Epithelial cell of prostate (primary cell): Measurements from ENCODE around the gene DISC1.

Experiments
- DNase-seq: peaks from one replicate; pipeline ENCODE4 v3.0.0-alpha.2; 2011; ENCODE audit warnings: low read depth, low spot score
- H3K27ac ChIP-seq: fragments of 450-650 bp; 2 replicates; pipeline ENCODE4 v1.5.1; 2017; ENCODE audit warnings: mild to moderate bottlenecking

Gene DISC1

GRCh38 chr1:232009741-232010140, 383.2 kb downstream of the DISC1 start:
- no peak overlapping the region for H3K27ac ChIP-seq
- DNase-seq, result no peak

- no peak for DNase-seq
- H3K27ac ChIP-seq, result no peak overlapping the region
These were observed 385.4 kb downstream of the DISC1 start for GRCh38 chr1:232011961-232012360.

GRCh38 chr1:232012773-232013386, 386.3 kb downstream of the DISC1 start:
- no peak overlapping the region for H3K27ac ChIP-seq
- DNase-seq, result no peak

- no peak overlapping the region for H3K27ac ChIP-seq
- no peak for DNase-seq
These were observed 388.4 kb downstream of the DISC1 start for GRCh38 chr1:232014941-232015340.

GRCh38 chr1:232016616-232017015, 390.0 kb downstream of the DISC1 start:
- no peak overlapping the region for H3K27ac ChIP-seq
- DNase-seq, result no peak

- DNase-seq, result no peak
- H3K27ac ChIP-seq, result no peak overlapping the region
These were observed 390.5 kb downstream of the DISC1 start for GRCh38 chr1:232017057-232017456.

GRCh38 chr1:232017759-232018158, 391.2 kb downstream of the DISC1 start:
- no peak for DNase-seq
- H3K27ac ChIP-seq, result no peak overlapping the region

- no peak for DNase-seq
- no peak overlapping the region for H3K27ac ChIP-seq
These were observed 391.8 kb downstream of the DISC1 start for GRCh38 chr1:232018231-232019025.

- DNase-seq, result no peak
- no peak overlapping the region for H3K27ac ChIP-seq
These were observed 392.4 kb downstream of the DISC1 start for GRCh38 chr1:232019026-232019340.

- DNase-seq, result no peak
- H3K27ac ChIP-seq, result no peak overlapping the region
These were observed 393.8 kb downstream of the DISC1 start for GRCh38 chr1:232020352-232020751.

GRCh38 chr1:232029315-232029714, 402.7 kb downstream of the DISC1 start:
- DNase-seq, result no peak
- H3K27ac ChIP-seq, result no peak overlapping the region

- no peak for DNase-seq
- H3K27ac ChIP-seq, result no peak overlapping the region
These were observed 404.6 kb downstream of the DISC1 start for GRCh38 chr1:232031156-232031555.

GRCh38 chr1:232033285-232033684, 406.7 kb downstream of the DISC1 start:
- no peak overlapping the region for H3K27ac ChIP-seq
- no peak for DNase-seq

GRCh38 chr1:232034556-232034955, 408.0 kb downstream of the DISC1 start:
- H3K27ac ChIP-seq, result no peak overlapping the region
- DNase-seq, result no peak

GRCh38 chr1:232036181-232036933, 409.8 kb downstream of the DISC1 start:
- no peak for DNase-seq
- H3K27ac ChIP-seq, result no peak overlapping the region

- DNase-seq, result no peak
- no peak overlapping the region for H3K27ac ChIP-seq
These were observed 411.3 kb downstream of the DISC1 start for GRCh38 chr1:232037774-232038388.

- no peak overlapping the region for H3K27ac ChIP-seq
- no peak for DNase-seq
These were observed 412.4 kb downstream of the DISC1 start for GRCh38 chr1:232038706-232039677.

- H3K27ac ChIP-seq, result no peak overlapping the region
These were observed 413.7 kb downstream of the DISC1 start for GRCh38 chr1:232040260-232040659.

GRCh38 chr1:232044728-232045127, 418.1 kb downstream of the DISC1 start:
- DNase-seq, result no peak
- H3K27ac ChIP-seq, result no peak overlapping the region

More at GRCh38 chr1:232040260-232040659, 413.7 kb downstream of the DISC1 start:
- no peak for DNase-seq
